HG03575 (cell line): ENCODE measurements around the gene GAN.

Experiments used
- ATAC-seq: cut with Tn5 transposase; IDR thresholded peaks from one replicate; pipeline ENCODE4 v1.9.1; 2021; ENCODE audit not compliant: unreplicated experiment, insufficient number of reproducible peaks, low FRiP score; ENCODE audit errors: extremely low read depth

GAN gene, protein sequence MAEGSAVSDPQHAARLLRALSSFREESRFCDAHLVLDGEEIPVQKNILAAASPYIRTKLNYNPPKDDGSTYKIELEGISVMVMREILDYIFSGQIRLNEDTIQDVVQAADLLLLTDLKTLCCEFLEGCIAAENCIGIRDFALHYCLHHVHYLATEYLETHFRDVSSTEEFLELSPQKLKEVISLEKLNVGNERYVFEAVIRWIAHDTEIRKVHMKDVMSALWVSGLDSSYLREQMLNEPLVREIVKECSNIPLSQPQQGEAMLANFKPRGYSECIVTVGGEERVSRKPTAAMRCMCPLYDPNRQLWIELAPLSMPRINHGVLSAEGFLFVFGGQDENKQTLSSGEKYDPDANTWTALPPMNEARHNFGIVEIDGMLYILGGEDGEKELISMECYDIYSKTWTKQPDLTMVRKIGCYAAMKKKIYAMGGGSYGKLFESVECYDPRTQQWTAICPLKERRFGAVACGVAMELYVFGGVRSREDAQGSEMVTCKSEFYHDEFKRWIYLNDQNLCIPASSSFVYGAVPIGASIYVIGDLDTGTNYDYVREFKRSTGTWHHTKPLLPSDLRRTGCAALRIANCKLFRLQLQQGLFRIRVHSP

GRCh38 chr16:81314603-81315270 lies at the start of gene GAN:
GAN (plus strand) TSS chr16:81314962; CDS start chr16:81315114, 152 bp downstream.
- ATAC-seq, result peak; percentile 88

- no peak for ATAC-seq
Observed at GRCh38 chr16:81265052-81265451, 49.7 kb upstream of the GAN start.

GRCh38 chr16:81265658-81266451 lies 48.9 kb upstream of the GAN start:
- no peak for ATAC-seq

- no peak for ATAC-seq
Observed at GRCh38 chr16:81266680-81267095, 48.1 kb upstream of the GAN start.

DNA sequence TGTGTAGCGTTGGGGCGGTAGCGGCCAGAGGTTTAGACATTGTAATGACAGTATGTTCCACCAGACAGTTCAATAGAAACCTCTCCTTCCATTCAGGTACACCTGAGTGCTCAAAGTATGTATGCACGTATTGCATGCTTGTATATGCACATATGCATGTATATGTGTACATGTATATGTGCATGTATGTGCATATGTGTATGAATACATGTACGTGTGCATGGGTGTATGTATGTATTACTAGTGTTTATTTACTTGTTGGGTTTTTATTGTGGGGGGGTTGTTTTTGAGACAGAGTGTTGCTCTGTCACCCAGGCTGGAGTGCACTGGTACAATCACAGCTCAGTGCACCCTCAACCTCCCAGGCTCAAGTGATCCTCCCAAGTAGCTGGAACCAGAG lies 46.3 kb upstream of the GAN start:
- ATAC-seq, result no peak

DNA sequence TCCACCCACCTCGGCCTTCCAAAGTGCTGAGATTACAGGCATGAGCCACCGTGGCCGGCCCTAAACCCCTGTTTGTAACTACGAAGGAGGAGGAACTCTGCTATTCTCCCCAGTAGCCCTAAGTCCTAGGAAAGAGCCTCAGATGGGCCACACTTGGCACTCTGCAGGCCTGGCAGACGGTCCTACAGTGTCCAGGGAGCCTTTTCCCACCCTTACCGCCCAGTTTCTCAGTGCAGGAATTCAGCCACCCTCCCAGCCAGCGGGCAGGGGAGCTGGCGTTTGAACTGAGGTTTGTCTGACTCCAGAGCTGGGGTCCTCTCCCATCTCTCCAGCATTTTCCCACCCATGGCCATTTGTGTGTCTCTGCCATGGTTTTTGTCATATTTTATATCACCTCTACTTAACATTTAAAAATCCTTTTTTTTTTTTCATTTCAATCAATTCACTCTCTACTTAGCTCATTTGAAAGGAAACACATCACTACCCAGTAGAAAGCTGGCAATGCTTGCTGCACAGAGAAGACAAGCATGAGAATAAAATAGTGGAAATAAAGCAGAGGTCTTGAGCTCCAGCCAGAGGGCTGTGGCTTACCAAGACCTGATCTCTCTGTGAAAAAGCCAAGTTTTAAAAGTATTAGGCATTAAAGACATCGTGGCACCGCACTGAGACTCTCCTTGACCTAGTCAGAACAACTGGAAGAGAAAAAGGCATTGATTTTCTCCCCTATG lies 41.4 kb upstream of the GAN start:
- no peak for ATAC-seq

- no peak for ATAC-seq
Observed at GRCh38 chr16:81275064-81275532, 39.7 kb upstream of the GAN start.

- no peak for ATAC-seq
Observed at GRCh38 chr16:81275795-81276194, 39.0 kb upstream of the GAN start.

GRCh38 chr16:81276323-81276722 lies 38.4 kb upstream of the GAN start:
- no peak for ATAC-seq

DNA sequence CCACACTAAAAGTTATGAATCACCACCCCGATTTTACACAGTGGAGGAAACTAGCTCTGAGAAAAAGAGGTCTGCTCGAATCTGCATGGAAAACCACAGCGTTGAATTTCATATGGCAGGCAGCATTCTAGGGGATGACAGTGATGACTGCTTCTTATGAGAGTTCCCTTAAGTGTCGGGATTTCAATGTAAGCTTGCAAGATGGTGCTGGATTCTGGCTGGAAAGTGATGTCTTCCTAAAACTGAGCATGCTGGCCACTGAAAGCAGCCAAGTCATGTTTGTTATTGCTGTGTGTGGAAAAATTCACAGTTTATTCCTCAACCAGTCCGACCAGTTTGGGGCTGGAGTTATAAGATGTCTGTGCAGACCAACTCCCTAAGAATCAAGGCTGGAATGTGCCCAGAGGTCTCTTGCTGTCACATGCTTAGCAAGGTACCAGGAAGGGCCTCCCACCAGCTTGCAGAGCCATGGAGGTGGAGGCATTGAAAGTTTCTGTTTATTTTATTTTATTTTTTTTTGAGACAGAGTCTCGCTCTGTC lies 37.2 kb upstream of the GAN start:
- no peak for ATAC-seq

- no peak for ATAC-seq
Observed at GRCh38 chr16:81278526-81278925, 36.2 kb upstream of the GAN start.

GRCh38 chr16:81279392-81279791 lies 35.4 kb upstream of the GAN start:
- ATAC-seq, result no peak

DNA sequence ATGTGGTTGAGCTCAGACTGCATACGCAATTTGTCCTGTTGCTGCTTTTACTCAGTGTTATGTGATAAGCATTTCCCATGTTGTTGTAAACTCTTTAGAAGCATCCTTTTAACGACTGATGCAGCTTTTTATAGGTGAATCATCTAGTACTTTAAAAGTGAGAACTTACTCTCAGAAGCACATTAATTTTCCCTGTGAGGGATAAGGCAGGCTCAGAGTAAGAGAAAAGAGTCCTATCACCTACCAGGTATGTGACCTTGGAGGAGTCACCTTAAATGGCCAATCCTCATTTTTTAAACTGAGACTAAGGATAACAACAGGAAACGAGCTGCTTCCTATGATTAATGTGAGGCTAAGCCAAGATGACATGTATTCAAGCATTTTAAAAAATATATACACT lies 34.4 kb upstream of the GAN start:
- ATAC-seq, result no peak

DNA sequence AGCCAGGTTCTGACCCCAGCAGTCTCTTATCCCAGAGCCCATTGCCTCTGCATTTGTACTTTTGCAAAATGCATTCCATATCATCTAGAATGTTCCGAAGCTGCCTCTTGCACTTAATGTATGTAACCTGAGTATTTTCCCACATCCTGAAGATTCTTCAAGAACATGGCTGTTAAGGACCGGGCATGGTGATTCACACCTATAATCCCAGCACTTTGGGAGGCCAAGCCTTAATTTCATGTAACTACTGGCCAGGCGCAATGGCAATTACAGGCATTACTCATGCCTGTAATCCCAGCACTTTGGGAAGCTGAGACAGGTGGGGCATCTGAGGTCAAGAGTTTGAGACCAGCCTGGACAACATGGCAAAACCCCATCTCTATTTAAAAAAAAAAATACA lies 31.7 kb upstream of the GAN start:
- ATAC-seq, result no peak

DNA sequence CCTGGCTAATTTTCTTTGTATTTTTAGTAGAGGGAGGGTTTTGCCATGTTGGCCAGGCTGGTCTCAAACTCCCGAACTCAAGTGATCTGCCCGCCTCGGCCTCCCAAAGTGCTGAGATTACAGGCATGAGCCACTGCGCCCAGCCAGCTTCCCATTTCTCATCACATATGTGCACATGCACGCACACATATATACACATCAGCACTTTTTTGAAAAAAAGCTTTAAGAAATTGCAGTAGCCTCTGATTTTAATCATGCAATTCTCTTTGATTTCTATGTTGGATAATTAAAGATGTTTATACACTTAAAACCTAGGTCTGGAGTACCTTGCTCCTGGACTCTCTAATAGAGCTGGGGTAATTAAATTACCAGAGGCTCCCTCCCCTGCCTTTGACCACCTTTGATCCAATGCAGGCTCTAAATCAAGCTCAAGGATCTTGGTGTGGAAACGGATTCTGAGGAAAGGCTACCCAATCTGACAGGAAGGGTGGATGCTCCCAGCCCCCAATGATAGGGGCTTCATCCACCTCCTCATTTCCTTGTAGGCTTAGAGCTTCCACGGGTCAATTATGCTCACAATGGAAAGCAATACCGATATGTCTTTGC lies 29.7 kb upstream of the GAN start:
- no peak for ATAC-seq

- ATAC-seq, result no peak
Observed at GRCh38 chr16:81286190-81286589, 28.6 kb upstream of the GAN start.

DNA sequence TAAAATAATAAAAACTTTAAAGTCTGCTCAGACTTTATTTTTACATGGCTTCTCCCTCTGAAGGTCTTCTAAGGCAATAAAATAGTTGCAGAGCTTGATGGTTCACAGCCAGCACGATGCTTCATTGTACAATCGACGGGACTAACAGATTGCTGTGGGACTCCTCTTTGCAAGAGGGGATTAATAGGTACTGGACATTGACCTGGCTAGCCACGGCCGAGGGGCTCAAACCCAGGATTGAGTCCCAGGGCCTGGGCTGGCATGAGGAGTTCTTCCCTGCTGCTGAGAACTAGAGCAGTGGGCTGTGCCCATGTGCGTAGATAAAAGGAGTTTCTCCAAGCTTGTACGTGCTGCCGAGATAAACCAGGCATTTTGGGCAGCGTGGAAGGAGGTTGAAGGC lies 23.6 kb upstream of the GAN start:
- ATAC-seq, result no peak

DNA sequence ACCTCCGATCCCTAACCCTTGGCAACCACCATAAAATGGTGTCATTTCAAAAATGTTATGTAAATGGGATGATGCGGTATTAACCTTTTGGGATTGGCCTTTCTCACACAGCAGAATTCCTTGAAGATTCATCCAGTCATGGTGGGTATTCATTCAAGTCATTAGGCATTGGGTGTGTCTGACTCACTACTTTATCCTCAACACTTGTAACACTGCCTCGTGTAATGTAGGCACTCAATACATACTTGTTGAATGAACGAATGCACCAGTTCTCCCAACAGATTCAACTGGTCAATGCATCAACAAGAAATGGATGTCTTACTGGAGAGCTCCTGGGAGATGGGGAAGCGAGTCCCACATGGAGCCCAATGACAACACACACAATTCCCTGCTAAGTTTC lies 21.8 kb upstream of the GAN start:
- no peak for ATAC-seq
